ENCODE measurements around the gene NTF3.

The NTF3 gene

GRCh38 chr12:5507401-5507935, 75.6 kb downstream of the NTF3 start:
- H3K4me3 ChIP-seq (ENCODE audit: low read depth, low read length) = no peak overlapping the region
- TF ChIP-seq CTCF (IDR thresholded peaks at IDR 0.05; ENCODE audit: control insufficient read depth, extremely low read depth, insufficient read depth) = no peak
- no peak for DNase-seq (ENCODE audit: low read depth)

GRCh38 chr12:5507944-5508343, 76.0 kb downstream of the NTF3 start:
- no peak for TF ChIP-seq CTCF (IDR thresholded peaks at IDR 0.05; ENCODE audit: control insufficient read depth, extremely low read depth, insufficient read depth)
- DNase-seq (ENCODE audit: low read depth) = no peak
- H3K4me3 ChIP-seq (ENCODE audit: low read depth, low read length) = no peak overlapping the region

- H3K4me3 ChIP-seq (ENCODE audit: low read depth, low read length) = no peak overlapping the region
- TF ChIP-seq CTCF (IDR thresholded peaks at IDR 0.05; ENCODE audit: control insufficient read depth, extremely low read depth, insufficient read depth) = no peak
- DNase-seq (ENCODE audit: low read depth) = no peak
These were observed 77.2 kb downstream of the NTF3 start for GRCh38 chr12:5509102-5509501.

GRCh38 chr12:5509557-5509956, 77.6 kb downstream of the NTF3 start:
- no peak for DNase-seq (ENCODE audit: low read depth)
- no peak for TF ChIP-seq CTCF (IDR thresholded peaks at IDR 0.05; ENCODE audit: control insufficient read depth, extremely low read depth, insufficient read depth)
- no peak overlapping the region for H3K4me3 ChIP-seq (ENCODE audit: low read depth, low read length)

GRCh38 chr12:5510251-5510805, 78.4 kb downstream of the NTF3 start:
- H3K4me3 ChIP-seq (ENCODE audit: low read depth, low read length) = no peak overlapping the region
- TF ChIP-seq CTCF (IDR thresholded peaks at IDR 0.05; ENCODE audit: control insufficient read depth, extremely low read depth, insufficient read depth) = no peak
- no peak for DNase-seq (ENCODE audit: low read depth)

GRCh38 chr12:5511256-5511643, 79.3 kb downstream of the NTF3 start:
- no peak for DNase-seq (ENCODE audit: low read depth)
- no peak overlapping the region for H3K4me3 ChIP-seq (ENCODE audit: low read depth, low read length)
- no peak for TF ChIP-seq CTCF (IDR thresholded peaks at IDR 0.05; ENCODE audit: control insufficient read depth, extremely low read depth, insufficient read depth)

Data from LNCaP clone FGC (cell line).